ENCODE results near the gene ERI3.

ERI3 gene

GRCh38 chr1:44266400-44267344, 88.4 kb downstream of the ERI3 start:
- Mint-ChIP-seq H3K27me3 (ENCODE audit: low read depth) (no peaks in the 10 kb centered on the region), H3K4me1 (no peaks in the 10 kb centered on the region), H3K27ac (no peak overlapping the region), H3K36me3 (ENCODE audit: low read depth) (peaks cover 24% of the 10 kb centered on the region), H3K9me3 (no peaks in the 10 kb centered on the region), H3K4me3 (no peak overlapping the region)
- no peak for TF ChIP-seq CTCF (IDR thresholded peaks at IDR 0.05; ENCODE audit: unreplicated experiment in 3 of 3)

GRCh38 chr1:44265656-44266358, 89.2 kb downstream of the ERI3 start:
- no peak for TF ChIP-seq CTCF (IDR thresholded peaks at IDR 0.05; ENCODE audit: unreplicated experiment in 3 of 3)

GRCh38 chr1:44264451-44264771, 90.6 kb downstream of the ERI3 start:
- H3K9me3 Mint-ChIP-seq = no peaks in the 10 kb centered on the region
- no peaks in the 10 kb centered on the region for H3K27me3 Mint-ChIP-seq (ENCODE audit: low read depth)

More at GRCh38 chr1:44265656-44266358, 89.2 kb downstream of the ERI3 start:
- Mint-ChIP-seq H3K4me1 (no peaks in the 10 kb centered on the region), H3K27me3 (ENCODE audit: low read depth) (no peaks in the 10 kb centered on the region), H3K27ac (no peak overlapping the region), H3K9me3 (no peaks in the 10 kb centered on the region), H3K36me3 (ENCODE audit: low read depth) (peaks cover 23% of the 10 kb centered on the region), H3K4me3 (no peak overlapping the region)

GRCh38 chr1:44263568-44264450, 91.2 kb downstream of the ERI3 start:
- no peaks in the 10 kb centered on the region for H3K4me1 Mint-ChIP-seq
- no peak overlapping the region for H3K27ac Mint-ChIP-seq
- H3K4me3 Mint-ChIP-seq = no peak overlapping the region
- no peak for TF ChIP-seq CTCF (IDR thresholded peaks at IDR 0.05; ENCODE audit: unreplicated experiment in 3 of 3)
- peaks cover 20% of the 10 kb centered on the region for H3K36me3 Mint-ChIP-seq (ENCODE audit: low read depth)
- H3K27me3 Mint-ChIP-seq (ENCODE audit: low read depth) = no peaks in the 10 kb centered on the region
- no peaks in the 10 kb centered on the region for H3K9me3 Mint-ChIP-seq

More at GRCh38 chr1:44264451-44264771, 90.6 kb downstream of the ERI3 start:
- Mint-ChIP-seq H3K4me3 (no peak overlapping the region), H3K27ac (no peak overlapping the region), H3K36me3 (ENCODE audit: low read depth) (peaks cover 25% of the 10 kb centered on the region), H3K4me1 (no peaks in the 10 kb centered on the region)
- TF ChIP-seq CTCF (IDR thresholded peaks at IDR 0.05; ENCODE audit: unreplicated experiment in 3 of 3) = no peak

GRCh38 chr1:44262816-44263567, 92.1 kb downstream of the ERI3 start:
- H3K4me1 Mint-ChIP-seq = peaks cover 6% of the 10 kb centered on the region
- TF ChIP-seq CTCF (IDR thresholded peaks at IDR 0.05; ENCODE audit: unreplicated experiment in 3 of 3) = no peak
- H3K4me3 Mint-ChIP-seq = no peak overlapping the region
- H3K36me3 Mint-ChIP-seq (ENCODE audit: low read depth) = peaks cover 24% of the 10 kb centered on the region
- no peaks in the 10 kb centered on the region for H3K27me3 Mint-ChIP-seq (ENCODE audit: low read depth)
- no peaks in the 10 kb centered on the region for H3K9me3 Mint-ChIP-seq
- no peak overlapping the region for H3K27ac Mint-ChIP-seq

Measured in nephron (organoid).